ENCODE results near the gene ZNF416.

- TF ChIP-seq, protein P1, sequence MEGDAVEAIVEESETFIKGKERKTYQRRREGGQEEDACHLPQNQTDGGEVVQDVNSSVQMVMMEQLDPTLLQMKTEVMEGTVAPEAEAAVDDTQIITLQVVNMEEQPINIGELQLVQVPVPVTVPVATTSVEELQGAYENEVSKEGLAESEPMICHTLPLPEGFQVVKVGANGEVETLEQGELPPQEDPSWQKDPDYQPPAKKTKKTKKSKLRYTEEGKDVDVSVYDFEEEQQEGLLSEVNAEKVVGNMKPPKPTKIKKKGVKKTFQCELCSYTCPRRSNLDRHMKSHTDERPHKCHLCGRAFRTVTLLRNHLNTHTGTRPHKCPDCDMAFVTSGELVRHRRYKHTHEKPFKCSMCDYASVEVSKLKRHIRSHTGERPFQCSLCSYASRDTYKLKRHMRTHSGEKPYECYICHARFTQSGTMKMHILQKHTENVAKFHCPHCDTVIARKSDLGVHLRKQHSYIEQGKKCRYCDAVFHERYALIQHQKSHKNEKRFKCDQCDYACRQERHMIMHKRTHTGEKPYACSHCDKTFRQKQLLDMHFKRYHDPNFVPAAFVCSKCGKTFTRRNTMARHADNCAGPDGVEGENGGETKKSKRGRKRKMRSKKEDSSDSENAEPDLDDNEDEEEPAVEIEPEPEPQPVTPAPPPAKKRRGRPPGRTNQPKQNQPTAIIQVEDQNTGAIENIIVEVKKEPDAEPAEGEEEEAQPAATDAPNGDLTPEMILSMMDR (IDR thresholded peaks at IDR 0.05) = no peak
- TF ChIP-seq POLR2A (IDR thresholded peaks at IDR 0.05) = no peak
Observed at GRCh38 chr19:57599377-57599760, 20.7 kb upstream of the ZNF416 start.

Data from lower leg skin (tissue), 3 donors.